GM12865 (cell line): Measurements from ENCODE around the gene IMPA2.

Experiments used
- DNase-seq: peaks from one replicate; pipeline ENCODE4 v3.0.0; 2010; ENCODE audit warnings: low read depth
- H3K4me3 ChIP-seq: 2 replicates; pipeline ENCODE4 v1.5.1; 2011; ENCODE audit warnings: mild to moderate bottlenecking, low read depth, low read length, control low read depth
- CTCF ChIP-seq: IDR thresholded peaks from 2 replicates; pipeline ENCODE4 v1.5.1; 2011; ENCODE audit warnings: low read length, control low read depth, low read depth, inconsistent platforms; ENCODE audit not compliant: insufficient read depth; ENCODE audit errors: missing control alignments

Gene IMPA2

GRCh38 chr18:12003894-12004293 lies 22.6 kb downstream of the IMPA2 start:
- TF ChIP-seq CTCF, result no peak
- no peak for DNase-seq
- H3K4me3 ChIP-seq, result no peak overlapping the region

GRCh38 chr18:12005538-12006487 lies 24.5 kb downstream of the IMPA2 start:
- H3K4me3 ChIP-seq, result no peak overlapping the region
- peak; percentile 38 for DNase-seq
- no peak for TF ChIP-seq CTCF

- TF ChIP-seq CTCF, result no peak
Measured at GRCh38 chr18:12006488-12006840, 25.2 kb downstream of the IMPA2 start.

GRCh38 chr18:12007063-12007462 lies 25.8 kb downstream of the IMPA2 start:
- TF ChIP-seq CTCF, result no peak
- DNase-seq, result no peak

More at GRCh38 chr18:12006488-12006840, 25.2 kb downstream of the IMPA2 start:
- no peak for DNase-seq
- H3K4me3 ChIP-seq, result no peak overlapping the region

GRCh38 chr18:12008181-12008767 lies 27.0 kb downstream of the IMPA2 start:
- no peak overlapping the region for H3K4me3 ChIP-seq
- DNase-seq, result no peak
- no peak for TF ChIP-seq CTCF

More at GRCh38 chr18:12007063-12007462, 25.8 kb downstream of the IMPA2 start:
- no peak overlapping the region for H3K4me3 ChIP-seq

GRCh38 chr18:12008842-12009580 lies 27.7 kb downstream of the IMPA2 start:
- H3K4me3 ChIP-seq, result no peak overlapping the region
- TF ChIP-seq CTCF, result no peak
- no peak for DNase-seq
